GM12872 (cell line): ENCODE data around the gene NDUFA9.

Source experiments
- CTCF ChIP-seq: IDR thresholded peaks from 3 replicates; pipeline ENCODE4 v1.5.1; 2011; ENCODE audit warnings: low read depth, mild to moderate bottlenecking, low read length, moderate library complexity; ENCODE audit not compliant: insufficient read depth

Gene NDUFA9

DNA sequence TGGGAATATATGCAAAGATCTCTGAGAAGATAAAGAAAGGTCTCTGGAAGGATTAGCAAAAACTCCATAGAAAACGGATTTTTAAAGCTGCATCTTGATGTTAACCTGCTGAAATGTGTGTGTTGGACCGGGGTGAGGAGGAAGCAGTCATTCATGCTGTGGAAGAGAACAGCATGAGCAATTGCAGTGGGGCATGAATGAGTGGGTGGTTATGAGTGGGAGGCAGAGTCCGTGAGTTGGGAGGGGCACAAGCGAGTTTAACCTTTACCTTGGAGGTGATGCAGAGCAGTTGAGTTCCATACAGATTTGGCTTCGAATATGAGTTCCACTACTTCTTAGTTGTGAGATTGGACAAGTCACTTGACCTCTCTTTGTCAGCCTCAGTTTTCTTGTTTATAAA lies 41.8 kb downstream of the NDUFA9 start:
- no peak for TF ChIP-seq CTCF
